CD4-positive, alpha-beta memory T cell (primary cell): ENCODE measurements around the gene IFT122. TPM values are rescaled to one million over a fixed set of nuclear protein-coding genes. Genes with fewer than 3 reads are reported as not detected.
"Not testable (repeated sequence)": the region's sequence is repeated elsewhere in the genome, so short reads cannot be mapped to it uniquely, and the experiment has no call there.

Experiments
- CTCF ChIA-PET: fragments of 350-600 bp; sonication (Branson Sonifier 250); formaldehyde crosslinking; loops from one replicate; lab custom pipeline; 2021; ENCODE audit warnings: inconsistent platforms; ENCODE audit not compliant: partially characterized antibody; lab: Charles Lee
- POLR2A ChIA-PET: fragments of 350-600 bp; sonication (Branson Sonifier 250); formaldehyde crosslinking; loops from one replicate; lab custom pipeline; 2021; ENCODE audit not compliant: partially characterized antibody; lab: Charles Lee
- DNase-seq, 5 donors: peaks; one replicate each; pipeline versions ENCODE4 v3.0.0 to v3.0.0-alpha.2; 2020 to 2022; ENCODE audit warnings: mixed read lengths in 1 of 5
- H3K27ac ChIP-seq: one replicate; pipeline ENCODE4 v1.7.0; 2013; ENCODE audit warnings: low read depth, low read length
- H3K27me3 ChIP-seq: 2 replicates; pipeline ENCODE4 v1.7.0; 2013; ENCODE audit warnings: mild to moderate bottlenecking, low read length, moderate library complexity; ENCODE audit not compliant: insufficient read depth
- H3K36me3 ChIP-seq: 2 replicates; pipeline ENCODE4 v1.7.0; 2013; ENCODE audit warnings: mild to moderate bottlenecking, low read length, moderate library complexity; ENCODE audit not compliant: insufficient read depth
- H3K4me1 ChIP-seq: 2 replicates; pipeline ENCODE4 v1.7.0; 2013; ENCODE audit warnings: mild to moderate bottlenecking, low read length, moderate library complexity; ENCODE audit not compliant: insufficient read depth
- H3K4me3 ChIP-seq, 2 donors: one replicate each; pipeline ENCODE4 v1.7.0; 2013; ENCODE audit warnings: low read length in 2 of 2, mild to moderate bottlenecking in 1 of 2
- H3K9me3 ChIP-seq, 2 donors: one replicate each; pipeline ENCODE4 v1.7.0; 2013; ENCODE audit warnings: low read length in 2 of 2, control low read depth in 1 of 2; ENCODE audit not compliant: control insufficient read depth in 1 of 2
- H3K27ac Mint-ChIP-seq, 7 donors: one replicate each; pipeline ENCODE4 v1.8.0; 2020 to 2021; ENCODE audit warnings: mixed read lengths in 7 of 7, mild to moderate bottlenecking in 6 of 7, inconsistent platforms in 3 of 7, moderate library complexity in 3 of 7
- H3K27me3 Mint-ChIP-seq, 2 donors: one replicate each; pipeline ENCODE4 v1.8.0; 2020 to 2021; ENCODE audit warnings: mixed read lengths in 2 of 2
- H3K36me3 Mint-ChIP-seq, 2 donors: one replicate each; pipeline ENCODE4 v1.8.0; 2020 to 2021; ENCODE audit warnings: mixed read lengths in 2 of 2, inconsistent platforms in 1 of 2, mild to moderate bottlenecking in 1 of 2
- H3K4me1 Mint-ChIP-seq, 4 donors: one replicate each; pipeline ENCODE4 v1.8.0; 2020 to 2021; ENCODE audit warnings: mixed read lengths in 4 of 4, mild to moderate bottlenecking in 1 of 4
- H3K4me3 Mint-ChIP-seq, 8 donors: one replicate each; pipeline ENCODE4 v1.8.0; 2020 to 2021; ENCODE audit warnings: mixed read lengths in 8 of 8, mild to moderate bottlenecking in 7 of 8, moderate library complexity in 6 of 8, inconsistent platforms in 3 of 8
- H3K9me3 Mint-ChIP-seq, 8 donors: one replicate each; pipeline ENCODE4 v1.8.0; 2020 to 2021; ENCODE audit warnings: mixed read lengths in 8 of 8, mild to moderate bottlenecking in 5 of 8, inconsistent platforms in 3 of 8, moderate library complexity in 1 of 8
- intact Hi-C: fragments of 100-400 bp; cut with micrococcal nuclease; formaldehyde crosslinking; loops from one replicate; pipeline ENCODE4 v1.15.1; 2023
- polyA plus RNA-seq, 2 donors: library from polyadenylated mRNA; unstranded; fragments of 300-500 nt; fragmentation: Illumina TruSeq; gene quantifications; one replicate each; pipeline ENCODE4 v1.2.3, GENCODE V29; 2021
- total RNA-seq, 2 experiments: library from RNA; stranded (reverse); gene quantifications; one replicate each; pipeline ENCODE4 v1.2.3, GENCODE V29; 2021

IFT122 gene
- total and polyA plus RNA-seq, 4 experiments from 2014 or later = 5.3 to 21.8 (median 12.9) TPM

DNA sequence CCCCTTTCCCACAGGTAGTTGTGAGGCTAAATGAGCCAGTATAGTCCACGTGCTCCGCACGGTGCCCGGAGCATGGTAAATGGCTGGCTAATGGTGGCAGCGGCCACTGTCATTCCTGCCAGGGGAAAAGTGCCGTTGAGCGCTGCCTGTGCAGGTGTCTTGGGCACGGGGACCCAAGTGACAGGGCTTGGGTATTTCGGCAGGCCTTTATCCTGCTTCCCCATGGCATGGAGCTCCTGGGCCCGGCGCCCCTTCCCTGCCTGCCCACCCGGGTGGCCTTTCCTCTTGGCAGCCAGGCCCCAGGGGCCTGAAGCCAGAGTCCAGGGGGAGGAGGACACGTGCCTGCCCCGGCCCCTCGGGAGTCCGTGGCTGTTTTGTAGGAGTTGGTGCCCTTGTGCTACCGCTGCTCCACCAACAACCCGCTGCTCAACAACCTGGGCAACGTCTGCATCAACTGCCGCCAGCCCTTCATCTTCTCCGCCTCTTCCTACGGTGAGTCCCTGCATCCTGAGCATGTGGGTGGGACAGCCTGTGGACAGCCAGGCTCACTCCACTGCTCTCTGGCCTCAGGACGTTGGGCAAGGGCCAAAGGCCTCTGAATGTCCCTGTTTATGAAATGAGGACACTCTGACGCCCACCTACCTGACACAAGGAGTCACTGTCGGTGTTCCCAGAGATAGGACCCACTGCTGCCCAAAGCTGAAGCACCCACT lies 75.2 kb downstream of the IFT122 start:
- CTCF ChIA-PET, H3K27me3 ChIP-seq, H3K27me3 Mint-ChIP-seq, H3K4me1 ChIP-seq, H3K36me3 ChIP-seq, H3K4me1 Mint-ChIP-seq, DNase-seq, POLR2A ChIA-PET, intact Hi-C loops, H3K9me3 Mint-ChIP-seq, H3K27ac ChIP-seq, H3K4me3 ChIP-seq, H3K9me3 ChIP-seq, H3K4me3 Mint-ChIP-seq: not testable (repeated sequence)
- peak overlapping the region in 2 of 7 donors; percentile 16 to 36 for H3K27ac Mint-ChIP-seq
- peaks cover 9 to 19% of the 10 kb centered on the region in 2 donors for H3K36me3 Mint-ChIP-seq

DNA sequence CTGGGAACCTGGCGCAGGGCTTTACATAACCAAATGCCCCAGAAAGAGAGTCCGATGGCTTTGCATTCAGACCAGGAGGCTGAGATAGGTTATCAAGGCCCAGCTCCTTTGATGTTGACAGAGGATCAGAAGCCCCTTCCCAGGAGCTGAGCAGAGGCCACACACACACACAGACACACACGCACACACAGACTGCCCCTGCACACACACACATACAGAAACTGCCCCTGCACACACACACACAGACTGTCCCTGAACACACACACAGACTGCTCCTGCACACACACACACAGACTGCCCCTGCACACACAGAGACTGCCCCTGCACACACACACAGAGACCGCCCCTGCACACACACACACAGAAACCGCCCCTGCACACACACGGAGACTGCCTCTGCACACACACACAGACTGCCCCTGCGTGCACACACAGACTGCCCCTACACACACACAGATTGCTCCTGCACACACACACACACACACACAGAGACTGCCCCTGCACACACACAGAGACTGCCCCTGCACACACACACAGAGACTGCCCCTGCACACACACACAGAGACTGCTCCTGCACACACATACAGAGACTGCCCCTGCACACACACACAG lies 75.9 kb downstream of the IFT122 start:
- DNase-seq, H3K27me3 Mint-ChIP-seq, H3K4me3 ChIP-seq, intact Hi-C loops, POLR2A ChIA-PET, H3K27ac ChIP-seq, H3K4me1 Mint-ChIP-seq, H3K27me3 ChIP-seq, H3K9me3 ChIP-seq, H3K4me3 Mint-ChIP-seq, H3K36me3 ChIP-seq, H3K9me3 Mint-ChIP-seq, H3K4me1 ChIP-seq, CTCF ChIA-PET: not testable (repeated sequence)
- Mint-ChIP-seq H3K36me3 (peaks cover 9 to 19% of the 10 kb centered on the region in 2 donors), H3K27ac (peak overlapping the region in 3 of 7 donors; percentile 11 to 71 (median 47))

DNA sequence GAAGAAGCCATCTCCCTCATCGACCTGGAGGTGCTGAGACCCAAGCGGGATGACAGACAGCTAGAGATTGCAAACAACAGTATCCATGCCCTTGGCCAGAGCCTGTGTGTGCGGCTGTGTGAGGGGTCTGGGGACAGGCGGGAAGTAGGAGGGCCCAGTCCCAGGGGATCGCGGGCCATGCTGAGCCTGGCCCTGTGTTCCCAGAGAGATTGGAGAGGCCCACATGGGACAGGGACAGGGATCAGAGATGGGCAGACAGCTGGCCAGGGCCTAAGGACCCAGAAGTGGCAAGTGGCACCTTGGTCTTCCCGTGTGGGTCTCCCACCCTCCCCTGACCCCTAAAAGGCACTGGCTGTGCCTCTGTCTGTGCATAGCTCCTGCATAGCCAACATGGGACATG lies 77.5 kb downstream of the IFT122 start:
- Mint-ChIP-seq H3K27ac (no peak overlapping the region), H3K36me3 (peaks cover 6 to 15% of the 10 kb centered on the region in 2 donors), H3K4me1 (peaks cover 0 to 2% (median 0%) of the 10 kb centered on the region in 4 donors), H3K27me3 (no peaks in the 10 kb centered on the region), H3K9me3 (no peaks in the 10 kb centered on the region), H3K4me3 (no peak overlapping the region)
- Histone ChIP-seq H3K4me3 (no peak overlapping the region), H3K27me3 (no peaks in the 10 kb centered on the region), H3K9me3 (no peaks in the 10 kb centered on the region), H3K36me3 (peaks cover 1% of the 10 kb centered on the region), H3K27ac (no peak overlapping the region), H3K4me1 (no peaks in the 10 kb centered on the region)
- ChIA-PET POLR2A (no interaction called here), CTCF (no interaction called here)
- no peak for DNase-seq
- intact Hi-C loops = no loop called here

DNA sequence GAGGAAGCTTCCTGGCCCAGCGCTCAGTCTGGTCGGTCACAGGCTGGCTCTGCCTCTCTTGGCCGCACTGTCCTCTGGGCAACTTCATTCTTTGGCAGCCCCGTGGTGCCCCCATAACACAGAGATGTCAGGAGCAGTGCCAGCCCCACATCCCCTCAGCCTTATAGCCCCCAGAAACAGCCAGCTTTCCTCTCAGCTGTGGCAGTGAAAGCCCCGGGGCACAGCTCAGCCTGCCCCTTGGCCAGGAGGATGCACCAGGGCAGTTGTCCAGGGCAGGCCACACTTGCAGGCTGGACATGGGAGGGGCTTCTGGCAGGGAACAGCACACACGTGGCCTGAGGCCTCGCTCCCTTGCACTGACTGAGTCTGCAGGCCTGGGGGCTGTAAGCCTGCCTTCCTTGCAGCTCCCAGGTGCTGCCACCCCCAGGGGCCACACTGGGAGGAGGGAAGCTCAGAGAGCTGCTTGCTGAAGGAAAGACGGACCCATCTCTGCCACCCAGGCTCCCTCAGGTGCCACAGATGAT lies 78.1 kb downstream of the IFT122 start:
- POLR2A ChIA-PET = no interaction called here
- Histone ChIP-seq H3K4me3 (no peak overlapping the region), H3K27ac (no peak overlapping the region), H3K36me3 (no peaks in the 10 kb centered on the region), H3K4me1 (no peaks in the 10 kb centered on the region), H3K9me3 (no peaks in the 10 kb centered on the region), H3K27me3 (no peaks in the 10 kb centered on the region)
- CTCF ChIA-PET = no interaction called here
- H3K27ac Mint-ChIP-seq = no peak overlapping the region
- no peaks in the 10 kb centered on the region for H3K9me3 Mint-ChIP-seq
- H3K4me3 Mint-ChIP-seq = no peak overlapping the region
- H3K4me1 Mint-ChIP-seq = peaks cover 0 to 2% (median 0%) of the 10 kb centered on the region in 4 donors
- peaks cover 6 to 15% of the 10 kb centered on the region in 2 donors for H3K36me3 Mint-ChIP-seq
- intact Hi-C loops = no loop called here
- DNase-seq = no peak
- H3K27me3 Mint-ChIP-seq = no peaks in the 10 kb centered on the region

DNA sequence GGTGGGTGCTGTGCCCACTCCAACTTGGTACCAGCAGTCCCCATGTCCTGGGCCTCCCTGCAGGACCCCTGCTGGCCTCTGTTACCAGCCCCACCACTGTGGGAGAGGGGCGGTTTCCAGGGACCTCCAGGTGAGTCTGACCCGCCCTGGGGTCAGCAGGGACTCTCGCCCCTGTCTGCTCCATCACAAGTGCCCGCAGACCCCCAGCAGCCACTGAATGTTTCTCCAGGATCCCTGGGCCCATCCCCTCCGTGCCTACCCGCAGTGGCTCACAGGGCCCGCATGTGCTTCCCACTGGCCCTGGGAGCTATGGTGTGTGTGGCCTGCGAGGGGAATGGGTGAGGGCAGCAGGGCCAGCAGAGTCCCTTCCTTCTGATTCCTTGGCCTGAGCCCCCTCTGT lies 78.6 kb downstream of the IFT122 start:
- H3K4me3 ChIP-seq = no peak overlapping the region
- Mint-ChIP-seq H3K4me3 (no peak overlapping the region), H3K27ac (no peak overlapping the region), H3K9me3 (no peaks in the 10 kb centered on the region), H3K27me3 (no peaks in the 10 kb centered on the region), H3K36me3 (peaks cover 3 to 15% of the 10 kb centered on the region in 2 donors), H3K4me1 (peaks cover 0 to 2% (median 0%) of the 10 kb centered on the region in 4 donors)
- H3K36me3 ChIP-seq = no peaks in the 10 kb centered on the region
- CTCF ChIA-PET = no interaction called here
- DNase-seq = no peak
- no peaks in the 10 kb centered on the region for H3K27me3 ChIP-seq
- intact Hi-C loops = no loop called here
- H3K9me3 ChIP-seq = no peaks in the 10 kb centered on the region
- no peak overlapping the region for H3K27ac ChIP-seq
- POLR2A ChIA-PET = no interaction called here
- no peaks in the 10 kb centered on the region for H3K4me1 ChIP-seq

DNA sequence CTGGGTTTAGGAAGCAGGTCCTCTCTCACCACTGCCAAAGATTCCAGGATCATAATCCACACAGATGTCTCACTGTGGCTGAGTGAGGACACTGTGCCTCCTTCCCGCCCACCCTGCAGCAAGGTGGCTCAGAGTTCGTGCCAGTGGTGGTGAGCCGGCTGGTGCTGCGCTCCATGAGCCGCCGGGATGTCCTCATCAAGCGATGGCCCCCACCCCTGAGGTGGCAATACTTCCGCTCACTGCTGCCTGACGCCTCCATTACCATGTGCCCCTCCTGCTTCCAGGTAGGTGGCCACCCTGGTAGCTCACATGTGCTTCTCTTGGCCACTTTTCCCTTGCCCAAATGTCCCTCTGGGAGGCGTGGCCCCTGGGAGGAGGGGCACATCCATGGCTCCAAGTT lies 79.4 kb downstream of the IFT122 start:
- Mint-ChIP-seq H3K4me1 (peaks cover 0 to 2% (median 0%) of the 10 kb centered on the region in 4 donors), H3K36me3 (peaks cover 3 to 15% of the 10 kb centered on the region in 2 donors), H3K4me3 (no peak overlapping the region), H3K27me3 (no peaks in the 10 kb centered on the region), H3K9me3 (no peaks in the 10 kb centered on the region), H3K27ac (no peak overlapping the region)
- no peaks in the 10 kb centered on the region for H3K27me3 ChIP-seq
- DNase-seq = no peak
- intact Hi-C loops = no loop called here
- ChIA-PET CTCF (no interaction called here), POLR2A (no interaction called here)
- no peak overlapping the region for H3K27ac ChIP-seq
- no peaks in the 10 kb centered on the region for H3K36me3 ChIP-seq
- H3K9me3 ChIP-seq = no peaks in the 10 kb centered on the region
- no peak overlapping the region for H3K4me3 ChIP-seq
- no peaks in the 10 kb centered on the region for H3K4me1 ChIP-seq

DNA sequence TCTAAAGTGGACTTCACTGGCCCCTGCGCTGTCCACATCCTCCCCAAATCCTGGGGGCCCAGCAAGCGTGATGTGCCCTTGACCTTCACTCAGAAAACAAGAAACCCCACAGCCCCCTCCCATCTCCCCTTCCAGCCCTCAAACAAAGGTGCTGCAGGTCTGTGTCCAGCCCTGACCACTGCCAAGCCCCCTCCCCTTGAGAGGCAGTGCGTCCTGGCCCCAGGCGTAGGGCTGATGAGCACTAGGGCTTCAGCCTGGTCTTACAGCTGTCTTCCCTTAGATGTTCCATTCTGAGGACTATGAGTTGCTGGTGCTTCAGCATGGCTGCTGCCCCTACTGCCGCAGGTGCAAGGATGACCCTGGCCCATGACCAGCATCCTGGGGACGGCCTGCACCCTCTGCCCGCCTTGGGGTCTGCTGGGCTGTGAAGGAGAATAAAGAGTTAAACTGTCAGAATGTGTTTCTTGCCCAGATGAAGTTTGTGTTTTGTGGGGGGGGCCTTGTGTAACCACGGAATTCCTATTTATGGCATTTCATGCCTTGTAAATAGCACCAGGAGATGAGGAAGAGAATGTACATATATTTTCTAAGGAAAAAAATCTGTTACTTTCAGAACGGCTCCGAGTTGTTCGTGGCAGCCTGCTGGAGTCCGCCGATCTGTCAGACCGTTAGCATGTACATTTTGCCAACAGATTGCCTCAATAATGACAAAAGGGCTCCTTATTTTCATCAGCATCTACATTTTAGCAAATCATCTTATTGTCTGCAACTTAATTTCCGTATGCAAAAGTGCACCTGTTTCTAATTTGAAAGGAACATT lies 80.1 kb downstream of the IFT122 start:
- Histone ChIP-seq H3K36me3 (no peaks in the 10 kb centered on the region), H3K4me3 (no peak overlapping the region), H3K27me3 (no peaks in the 10 kb centered on the region), H3K9me3 (no peaks in the 10 kb centered on the region), H3K4me1 (no peaks in the 10 kb centered on the region), H3K27ac (no peak overlapping the region)
- H3K36me3 Mint-ChIP-seq = peaks cover 3 to 15% of the 10 kb centered on the region in 2 donors
- no peaks in the 10 kb centered on the region for H3K27me3 Mint-ChIP-seq
- no peak for DNase-seq
- ChIA-PET CTCF (no interaction called here), POLR2A (no interaction called here)
- H3K4me3 Mint-ChIP-seq = no peak overlapping the region
- H3K9me3 Mint-ChIP-seq = no peaks in the 10 kb centered on the region
- intact Hi-C loops = no loop called here
- peaks cover 0 to 2% (median 0%) of the 10 kb centered on the region in 4 donors for H3K4me1 Mint-ChIP-seq
- H3K27ac Mint-ChIP-seq = peak overlapping the region in 2 of 7 donors; percentile 42 to 51
